Psoas muscle (tissue), 8 donors: ENCODE data around the gene ECT2L. TPM values are rescaled to one million over a fixed set of nuclear protein-coding genes. Genes with fewer than 3 reads are reported as not detected.

ENCODE experiments used
- ATAC-seq, 4 donors: fragments of 200-7000 bp; cut with Tn5 transposase; one replicate each; pipeline ENCODE4 v1.9.1; 2020; ENCODE audit warnings: moderate library complexity in 3 of 4, mild to moderate bottlenecking in 2 of 4
- DNase-seq, 2 donors: peaks; one replicate each; pipeline ENCODE4 v3.0.0-alpha.2; 2020
- H3K27ac ChIP-seq: fragments of 200-600 bp; one replicate; pipeline ENCODE4 v1.8.0; 2022
- H3K27me3 ChIP-seq, 3 donors: fragments of 200-600 bp in 1 of 3; one replicate each; pipeline versions ENCODE4 v1.6.1 to v1.8.0; 2013 to 2022; ENCODE audit warnings: low read length in 2 of 3, mild to moderate bottlenecking in 2 of 3, moderate library complexity in 1 of 3; ENCODE audit not compliant: insufficient read depth in 3 of 3
- H3K36me3 ChIP-seq, 2 donors: fragments of 200-600 bp in 1 of 2; one replicate each; pipeline versions ENCODE4 v1.6.1 to v1.8.0; 2013 to 2022; ENCODE audit warnings: low read depth in 1 of 2, mild to moderate bottlenecking in 1 of 2, moderate library complexity in 1 of 2; ENCODE audit not compliant: insufficient read depth in 1 of 2
- H3K4me1 ChIP-seq: fragments of 200-600 bp; one replicate; pipeline ENCODE4 v1.8.0; 2022
- H3K4me3 ChIP-seq: fragments of 200-600 bp; one replicate; pipeline ENCODE4 v1.8.0; 2022; ENCODE audit warnings: mild to moderate bottlenecking
- H3K9me3 ChIP-seq: fragments of 200-600 bp; one replicate; pipeline ENCODE4 v1.8.0; 2022
- WGBS, 3 donors: extraction: QIAGEN DNeasy Blood & Tissue Kit; methylation state at CpG; one replicate each; pipeline versions ENCODE4 v1.1.6 to v1.1.7; 2013; 5-methylcytosine and 5-hydroxymethylcytosine counted together
- intact Hi-C, 2 donors: fragments of 100-400 bp; cut with DNase I; formaldehyde crosslinking; loops; one replicate each; pipeline versions ENCODE4 v1.11.0 to v1.14.2; 2022
- polyA plus RNA-seq, 3 donors: library from polyadenylated mRNA; stranded (reverse); fragments of 200-250 nt; gene quantifications; one replicate each; pipeline ENCODE4 v1.2.3, GENCODE V29; 2013
- total RNA-seq, 4 donors: library from RNA; stranded (reverse); fragmentation: NEBNext Ultra II Directional in 2 of 4; extraction: Animal tissue kit (Norgen Biotek cat#: 25700) in 2 of 4; gene quantifications; one replicate each; pipeline versions ENCODE4 v1.2.1 to v1.2.4, GENCODE V29; 2021 to 2023
- TF ChIP-seq, protein P1 (sequence below): fragments of 200-600 bp; IDR thresholded peaks from one replicate; pipeline ENCODE4 v1.8.0; 2022; ENCODE audit warnings: antibody characterized with exemption
- donor health status: healthy with polysubstance abuse.
- donor health status: DM: no; HTN: no; CAD: no; lungs with moderate emphysema.
- donor health status: Bipolar disorder and iron deficiency.
- donor health status: healthy.
- donor health status: DM: yes; HTN: yes; CAD: no.
- donor health status: DM: no; HTN: no; CAD: no.
- donor health status: DM: no; HTN: no; CAD: no.
- donor health status: DM: yes; HTN: yes; CAD: no.

Gene ECT2L
- total and polyA plus RNA-seq, 7 donors = under 0.01 TPM; not detected in 6

DNA sequence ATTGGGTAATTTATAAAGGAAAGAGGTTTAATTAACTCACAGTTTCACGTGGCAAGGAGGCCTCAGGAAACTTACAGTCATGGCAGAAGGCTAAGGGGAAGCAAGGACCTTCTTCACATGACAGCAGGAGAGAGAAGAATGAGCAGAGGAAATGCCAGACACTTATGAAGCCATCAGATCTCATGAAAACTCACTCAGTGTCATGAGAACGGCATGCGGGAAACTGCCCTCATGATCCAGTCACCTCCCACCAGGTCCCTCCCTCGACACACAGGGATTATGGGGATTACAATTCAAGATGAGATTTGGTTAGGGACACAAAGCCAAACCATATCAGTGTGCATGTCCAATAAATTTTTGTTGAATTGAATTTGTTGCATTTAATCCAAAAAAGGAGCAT, 52.0 kb downstream of the ECT2L start:
- H3K27ac ChIP-seq = no peak overlapping the region
- peaks cover 7% of the 10 kb centered on the region for H3K4me1 ChIP-seq
- no peak overlapping the region for H3K4me3 ChIP-seq
- no peaks in the 10 kb centered on the region for H3K27me3 ChIP-seq
- no peaks in the 10 kb centered on the region for H3K36me3 ChIP-seq
- WGBS, 3 donors = 58 to 69% (median 59%) methylated on average over 4 of the region's 4 CpGs
- ATAC-seq (no peak), DNase-seq (no peak)
- intact Hi-C loops = no loop called here
- TF ChIP-seq, protein P1, sequence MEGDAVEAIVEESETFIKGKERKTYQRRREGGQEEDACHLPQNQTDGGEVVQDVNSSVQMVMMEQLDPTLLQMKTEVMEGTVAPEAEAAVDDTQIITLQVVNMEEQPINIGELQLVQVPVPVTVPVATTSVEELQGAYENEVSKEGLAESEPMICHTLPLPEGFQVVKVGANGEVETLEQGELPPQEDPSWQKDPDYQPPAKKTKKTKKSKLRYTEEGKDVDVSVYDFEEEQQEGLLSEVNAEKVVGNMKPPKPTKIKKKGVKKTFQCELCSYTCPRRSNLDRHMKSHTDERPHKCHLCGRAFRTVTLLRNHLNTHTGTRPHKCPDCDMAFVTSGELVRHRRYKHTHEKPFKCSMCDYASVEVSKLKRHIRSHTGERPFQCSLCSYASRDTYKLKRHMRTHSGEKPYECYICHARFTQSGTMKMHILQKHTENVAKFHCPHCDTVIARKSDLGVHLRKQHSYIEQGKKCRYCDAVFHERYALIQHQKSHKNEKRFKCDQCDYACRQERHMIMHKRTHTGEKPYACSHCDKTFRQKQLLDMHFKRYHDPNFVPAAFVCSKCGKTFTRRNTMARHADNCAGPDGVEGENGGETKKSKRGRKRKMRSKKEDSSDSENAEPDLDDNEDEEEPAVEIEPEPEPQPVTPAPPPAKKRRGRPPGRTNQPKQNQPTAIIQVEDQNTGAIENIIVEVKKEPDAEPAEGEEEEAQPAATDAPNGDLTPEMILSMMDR = no peak
- H3K9me3 ChIP-seq = no peaks in the 10 kb centered on the region

DNA sequence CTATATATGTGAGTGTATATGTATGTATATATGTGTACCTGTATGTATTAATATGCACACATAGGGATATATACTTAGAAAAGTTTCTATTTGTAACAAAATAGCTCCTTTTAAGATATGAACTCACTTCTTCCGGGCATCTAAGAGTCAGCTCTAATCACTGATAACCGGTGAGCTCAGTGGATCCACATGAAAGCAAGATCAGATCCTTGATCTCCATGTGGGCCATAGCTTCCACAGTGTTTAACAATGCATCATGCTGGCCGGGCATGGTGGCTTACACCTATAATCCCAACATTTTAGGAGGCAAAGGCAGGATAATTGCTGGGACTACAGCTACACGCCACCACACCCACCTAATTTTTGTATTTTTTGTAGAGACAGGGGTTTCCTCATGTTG, 52.6 kb downstream of the ECT2L start:
- H3K4me3 ChIP-seq = no peak overlapping the region
- no peaks in the 10 kb centered on the region for H3K9me3 ChIP-seq
- H3K27ac ChIP-seq = no peak overlapping the region
- ATAC-seq = no peak
- TF ChIP-seq, protein P1 = no peak
- DNase-seq = no peak
- H3K36me3 ChIP-seq = no peaks in the 10 kb centered on the region
- WGBS, 3 donors = 78 to 88% (median 82%) methylated on average over 4 of the region's 4 CpGs
- H3K27me3 ChIP-seq = no peaks in the 10 kb centered on the region
- peaks cover 7% of the 10 kb centered on the region for H3K4me1 ChIP-seq
- intact Hi-C loops = no loop called here

DNA sequence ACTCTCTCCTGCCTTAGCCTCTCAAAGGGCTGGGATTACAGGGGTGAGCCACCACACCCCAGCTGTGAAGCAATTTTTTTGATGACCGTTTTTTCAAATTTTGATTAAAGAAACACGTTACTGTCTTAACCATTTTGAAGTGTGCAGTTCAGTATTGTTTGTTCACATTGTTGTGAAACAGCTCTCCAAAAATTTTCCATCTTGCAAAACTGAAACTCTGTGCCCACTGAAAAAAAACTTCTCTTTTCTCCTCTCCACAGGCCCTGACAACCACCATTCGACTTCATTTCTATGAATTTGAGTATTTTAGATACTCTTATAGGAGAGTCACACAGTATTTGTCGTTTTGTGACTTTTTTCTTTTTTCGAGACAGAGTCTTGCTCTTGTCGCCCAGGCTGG, 53.9 kb downstream of the ECT2L start:
- Histone ChIP-seq H3K9me3 (no peaks in the 10 kb centered on the region), H3K36me3 (no peaks in the 10 kb centered on the region), H3K27ac (no peak overlapping the region), H3K4me3 (no peak overlapping the region), H3K27me3 (no peaks in the 10 kb centered on the region), H3K4me1 (no peaks in the 10 kb centered on the region)
- ATAC-seq (no peak), DNase-seq (no peak)
- WGBS, 3 donors = 88 to 92% (median 90%) methylated on average over 6 of the region's 6 CpGs
- TF ChIP-seq, protein P1 = no peak
- intact Hi-C loops = no loop called here

DNA sequence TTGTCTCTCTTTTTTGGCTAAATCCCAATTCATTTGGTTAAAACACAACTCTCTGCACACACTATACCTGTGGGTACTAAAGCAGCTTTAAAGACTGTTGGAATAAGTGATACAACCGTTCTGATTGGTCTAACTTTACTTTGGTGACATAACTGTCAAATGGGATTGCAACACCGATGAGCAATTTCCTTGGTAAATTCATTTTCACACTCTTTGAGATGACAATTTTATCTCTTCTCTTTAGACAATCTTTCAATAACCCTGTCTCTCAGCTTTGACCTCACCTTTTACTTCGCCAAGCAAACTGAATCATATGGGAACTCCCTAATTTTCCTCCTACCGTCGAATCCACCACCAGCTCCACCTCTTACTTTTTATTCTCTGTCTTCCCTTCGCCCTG, 60.8 kb downstream of the ECT2L start:
- Histone ChIP-seq H3K36me3 (no peaks in the 10 kb centered on the region), H3K4me3 (no peak overlapping the region), H3K9me3 (no peaks in the 10 kb centered on the region), H3K27ac (no peak overlapping the region), H3K27me3 (no peaks in the 10 kb centered on the region), H3K4me1 (no peaks in the 10 kb centered on the region)
- 71 to 87% (median 73%) methylated on average over 6 of the region's 6 CpGs for WGBS, 3 donors
- intact Hi-C loops = no loop called here
- ATAC-seq (no peak), DNase-seq (no peak)
- TF ChIP-seq, protein P1 = no peak

DNA sequence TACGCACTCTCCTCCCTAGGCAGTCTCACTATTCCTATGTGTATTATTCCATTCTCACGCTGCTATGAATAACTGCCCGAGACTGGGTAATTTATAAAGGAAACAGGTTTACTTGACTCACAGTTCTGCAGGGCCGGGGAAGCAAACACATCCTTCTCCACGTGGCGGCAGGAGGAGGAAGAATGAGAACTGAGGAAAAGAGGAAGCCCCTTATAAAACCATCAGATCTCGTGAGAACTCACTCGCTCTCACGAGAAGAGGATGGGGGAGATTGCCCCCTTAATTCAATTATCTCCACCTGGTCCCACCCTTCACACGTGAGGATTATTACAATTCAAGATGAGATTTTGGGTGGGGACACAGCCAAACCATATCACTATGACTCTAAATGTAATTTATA, 61.9 kb downstream of the ECT2L start:
- ATAC-seq = no peak
- intact Hi-C loops = no loop called here
- Histone ChIP-seq H3K36me3 (no peaks in the 10 kb centered on the region), H3K27me3 (peaks cover 0 to 3% (median 0%) of the 10 kb centered on the region in 3 donors), H3K4me1 (no peaks in the 10 kb centered on the region), H3K9me3 (no peaks in the 10 kb centered on the region), H3K4me3 (no peak overlapping the region), H3K27ac (no peak overlapping the region)
- TF ChIP-seq, protein P1 = no peak
- DNase-seq = no peak
- 60 to 68% (median 62%) methylated on average over 10 of the region's 10 CpGs for WGBS, 3 donors
